ENCODE results near the gene SPIRE2. TPM values are rescaled to one million over a fixed set of nuclear protein-coding genes. Genes with fewer than 3 reads are reported as not detected.

The SPIRE2 gene
- total and polyA plus RNA-seq, 2 donors (not counting 1 experiment from before 2014, with no cell fraction given) = 0.98 to 2.0 TPM

DNA sequence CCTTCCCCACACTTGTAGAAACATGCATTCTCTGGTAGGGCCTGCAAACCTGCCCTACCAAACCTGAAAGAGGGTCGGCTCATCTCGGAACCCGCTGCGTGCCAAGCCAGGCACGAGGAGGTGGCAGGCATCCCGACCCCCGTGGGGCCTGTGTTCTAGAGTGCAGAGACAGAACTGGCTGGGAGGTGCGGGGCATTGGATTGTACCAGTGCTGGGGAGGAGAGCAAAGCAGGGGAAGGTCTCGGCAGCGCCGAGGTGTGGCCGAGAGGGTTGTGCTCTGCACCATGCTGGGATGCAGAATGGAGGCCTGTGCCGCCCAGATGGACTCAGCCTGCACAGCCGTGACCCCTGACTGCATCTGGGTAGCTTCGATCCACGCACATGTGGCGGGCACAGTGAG, 72.6 kb downstream of the SPIRE2 start:
- POLR2A ChIA-PET = no interaction called here
- H3K4me2 ChIP-seq (replicated peaks; ENCODE audit: low read depth, low read length, poor library complexity, severe bottlenecking) = no peak overlapping the region
- CTCF ChIA-PET = interaction anchor here (1.4 kb wide), 1 partner anchor 10 kb away, joined by 3 read pairs; no protein-coding TSS in a partner anchor
- intact Hi-C loops (cut with micrococcal nuclease) = no loop called here
- no peaks in the 10 kb centered on the region for H3K4me1 ChIP-seq (ENCODE audit: control insufficient read depth in 2 of 2, insufficient read depth in 2 of 2, low read length in 2 of 2)
- ATAC-seq (ENCODE audit: low read depth) = no peak
- H3K36me3 ChIP-seq (replicated peaks in 1 of 2; ENCODE audit: control extremely low read depth in 1 of 2, control insufficient read depth in 1 of 2, extremely low read depth in 1 of 2, insufficient read depth in 2 of 2, low read length in 1 of 2) = peaks cover 2 to 67% of the 10 kb centered on the region in 2 experiments
- 96% methylated on average over 17 of the region's 17 CpGs for WGBS (ENCODE audit: insufficient coverage)
- H3K9me3 Mint-ChIP-seq (ENCODE audit: insufficient read depth) = no peaks in the 10 kb centered on the region
- no peaks in the 10 kb centered on the region for H3K4me1 Mint-ChIP-seq
- no peak overlapping the region for H3K4me3 Mint-ChIP-seq
- no peaks in the 10 kb centered on the region for H3K27me3 ChIP-seq (replicated peaks in 1 of 4; ENCODE audit: control extremely low read depth in 1 of 4, control insufficient read depth in 3 of 4, insufficient read depth in 4 of 4, low read length in 3 of 4)
- no peaks in the 10 kb centered on the region for H3K27me3 Mint-ChIP-seq
- H2AFZ ChIP-seq (ENCODE audit: insufficient read depth, low read depth, low read length, poor library complexity, severe bottlenecking) = no peak overlapping the region
- TF ChIP-seq EZH2 (IDR thresholded peaks at IDR 0.05; ENCODE audit: borderline replicate concordance, insufficient read depth, low read depth, low read length, poor library complexity, severe bottlenecking) = no peak
- TF ChIP-seq, protein P1, sequence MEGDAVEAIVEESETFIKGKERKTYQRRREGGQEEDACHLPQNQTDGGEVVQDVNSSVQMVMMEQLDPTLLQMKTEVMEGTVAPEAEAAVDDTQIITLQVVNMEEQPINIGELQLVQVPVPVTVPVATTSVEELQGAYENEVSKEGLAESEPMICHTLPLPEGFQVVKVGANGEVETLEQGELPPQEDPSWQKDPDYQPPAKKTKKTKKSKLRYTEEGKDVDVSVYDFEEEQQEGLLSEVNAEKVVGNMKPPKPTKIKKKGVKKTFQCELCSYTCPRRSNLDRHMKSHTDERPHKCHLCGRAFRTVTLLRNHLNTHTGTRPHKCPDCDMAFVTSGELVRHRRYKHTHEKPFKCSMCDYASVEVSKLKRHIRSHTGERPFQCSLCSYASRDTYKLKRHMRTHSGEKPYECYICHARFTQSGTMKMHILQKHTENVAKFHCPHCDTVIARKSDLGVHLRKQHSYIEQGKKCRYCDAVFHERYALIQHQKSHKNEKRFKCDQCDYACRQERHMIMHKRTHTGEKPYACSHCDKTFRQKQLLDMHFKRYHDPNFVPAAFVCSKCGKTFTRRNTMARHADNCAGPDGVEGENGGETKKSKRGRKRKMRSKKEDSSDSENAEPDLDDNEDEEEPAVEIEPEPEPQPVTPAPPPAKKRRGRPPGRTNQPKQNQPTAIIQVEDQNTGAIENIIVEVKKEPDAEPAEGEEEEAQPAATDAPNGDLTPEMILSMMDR (IDR thresholded peaks at IDR 0.05) = no peak
- no peak overlapping the region for H3K9ac ChIP-seq (ENCODE audit: low read length)
- peaks cover 77% of the 10 kb centered on the region for H4K20me1 ChIP-seq (ENCODE audit: control insufficient read depth, insufficient read depth, low read length, poor library complexity, severe bottlenecking)
- H3K9me3 ChIP-seq (ENCODE audit: control extremely low read depth in 1 of 3, control insufficient read depth in 2 of 3, insufficient read depth in 1 of 3, low read length in 2 of 3) = no peaks in the 10 kb centered on the region
- peaks cover 11% of the 10 kb centered on the region for H3K79me2 ChIP-seq (ENCODE audit: control insufficient read depth, insufficient read depth, low read length)
- H3K27ac Mint-ChIP-seq = no peak overlapping the region
- no peak overlapping the region for H3K27ac ChIP-seq (ENCODE audit: low read length in 2 of 2)
- no peak overlapping the region for H3K4me3 ChIP-seq (ENCODE audit: control extremely low read depth in 1 of 5, extremely low read depth in 1 of 5, insufficient read depth in 1 of 5, low read depth in 2 of 5, low read length in 4 of 5)
- no peak for DNase-seq

DNA sequence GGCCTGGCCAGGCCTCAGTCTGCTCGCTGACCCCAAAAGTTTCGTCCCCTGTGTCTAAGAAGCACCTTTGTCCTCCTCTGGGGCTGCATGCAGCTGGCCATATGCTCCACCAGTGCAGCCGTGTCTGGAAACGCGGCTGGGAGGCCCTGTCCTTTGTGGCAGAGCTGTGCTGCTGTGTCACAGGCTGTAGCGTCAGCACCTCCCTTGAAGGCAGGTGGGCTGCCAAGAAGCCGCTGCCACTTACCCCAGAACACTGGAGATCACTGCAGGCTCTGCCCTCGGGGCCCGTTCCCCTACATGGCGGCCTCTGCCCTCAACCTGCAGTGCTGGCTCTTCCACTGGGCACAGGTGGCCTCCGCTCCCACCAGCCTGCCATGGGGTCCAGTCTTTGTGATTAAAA, 74.7 kb downstream of the SPIRE2 start:
- Mint-ChIP-seq H3K27ac (no peak overlapping the region), H3K9me3 (ENCODE audit: insufficient read depth) (no peaks in the 10 kb centered on the region), H3K4me3 (no peak overlapping the region), H3K27me3 (no peaks in the 10 kb centered on the region), H3K4me1 (no peaks in the 10 kb centered on the region)
- Histone ChIP-seq H3K79me2 (ENCODE audit: control insufficient read depth, insufficient read depth, low read length) (peaks cover 3% of the 10 kb centered on the region), H3K4me1 (ENCODE audit: control insufficient read depth in 2 of 2, insufficient read depth in 2 of 2, low read length in 2 of 2) (no peaks in the 10 kb centered on the region), H2AFZ (ENCODE audit: insufficient read depth, low read depth, low read length, poor library complexity, severe bottlenecking) (no peak overlapping the region), H3K27ac (ENCODE audit: low read length in 2 of 2) (no peak overlapping the region), H3K4me3 (ENCODE audit: control extremely low read depth in 1 of 5, extremely low read depth in 1 of 5, insufficient read depth in 1 of 5, low read depth in 2 of 5, low read length in 4 of 5) (no peak overlapping the region), H4K20me1 (ENCODE audit: control insufficient read depth, insufficient read depth, low read length, poor library complexity, severe bottlenecking) (peaks cover 78% of the 10 kb centered on the region), H3K4me2 (replicated peaks; ENCODE audit: low read depth, low read length, poor library complexity, severe bottlenecking) (no peak overlapping the region), H3K9me3 (ENCODE audit: control extremely low read depth in 1 of 3, control insufficient read depth in 2 of 3, insufficient read depth in 1 of 3, low read length in 2 of 3) (no peaks in the 10 kb centered on the region), H3K27me3 (replicated peaks in 1 of 4; ENCODE audit: control extremely low read depth in 1 of 4, control insufficient read depth in 3 of 4, insufficient read depth in 4 of 4, low read length in 3 of 4) (no peaks in the 10 kb centered on the region), H3K36me3 (replicated peaks in 1 of 2; ENCODE audit: control extremely low read depth in 1 of 2, control insufficient read depth in 1 of 2, extremely low read depth in 1 of 2, insufficient read depth in 2 of 2, low read length in 1 of 2) (peaks cover 2 to 61% of the 10 kb centered on the region in 2 experiments), H3K9ac (ENCODE audit: low read length) (no peak overlapping the region)
- CTCF ChIA-PET = no interaction called here
- whole genome bisulfite sequencing (ENCODE audit: insufficient coverage) = 97% methylated on average over 11 of the region's 11 CpGs
- TF ChIP-seq, protein P1 (IDR thresholded peaks at IDR 0.05) = no peak
- POLR2A ChIA-PET = no interaction called here
- intact Hi-C loops (cut with micrococcal nuclease) = no loop called here
- ATAC-seq (ENCODE audit: low read depth) (no peak), DNase-seq (no peak)
